Measurements from ENCODE around the gene FAM3B.

- TF ChIP-seq, protein P1, sequence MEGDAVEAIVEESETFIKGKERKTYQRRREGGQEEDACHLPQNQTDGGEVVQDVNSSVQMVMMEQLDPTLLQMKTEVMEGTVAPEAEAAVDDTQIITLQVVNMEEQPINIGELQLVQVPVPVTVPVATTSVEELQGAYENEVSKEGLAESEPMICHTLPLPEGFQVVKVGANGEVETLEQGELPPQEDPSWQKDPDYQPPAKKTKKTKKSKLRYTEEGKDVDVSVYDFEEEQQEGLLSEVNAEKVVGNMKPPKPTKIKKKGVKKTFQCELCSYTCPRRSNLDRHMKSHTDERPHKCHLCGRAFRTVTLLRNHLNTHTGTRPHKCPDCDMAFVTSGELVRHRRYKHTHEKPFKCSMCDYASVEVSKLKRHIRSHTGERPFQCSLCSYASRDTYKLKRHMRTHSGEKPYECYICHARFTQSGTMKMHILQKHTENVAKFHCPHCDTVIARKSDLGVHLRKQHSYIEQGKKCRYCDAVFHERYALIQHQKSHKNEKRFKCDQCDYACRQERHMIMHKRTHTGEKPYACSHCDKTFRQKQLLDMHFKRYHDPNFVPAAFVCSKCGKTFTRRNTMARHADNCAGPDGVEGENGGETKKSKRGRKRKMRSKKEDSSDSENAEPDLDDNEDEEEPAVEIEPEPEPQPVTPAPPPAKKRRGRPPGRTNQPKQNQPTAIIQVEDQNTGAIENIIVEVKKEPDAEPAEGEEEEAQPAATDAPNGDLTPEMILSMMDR (IDR thresholded peaks at IDR 0.05): no peak
- no peak for TF ChIP-seq POLR2A (IDR thresholded peaks at IDR 0.05)
These were observed 61.1 kb downstream of the FAM3B start for GRCh38 chr21:41377715-41378114.
